HG02973 (cell line): ENCODE data around the gene DENND1A.

Source experiments
- ATAC-seq: cut with Tn5 transposase; IDR thresholded peaks from one replicate; pipeline ENCODE4 v1.9.1; 2021; ENCODE audit warnings: moderate library complexity; ENCODE audit not compliant: unreplicated experiment

The DENND1A gene

GRCh38 chr9:123691765-123692303 is 238.1 kb downstream of the DENND1A start:
- no peak for ATAC-seq

- no peak for ATAC-seq
Observed at GRCh38 chr9:123689701-123690428, 240.1 kb downstream of the DENND1A start.

DNA sequence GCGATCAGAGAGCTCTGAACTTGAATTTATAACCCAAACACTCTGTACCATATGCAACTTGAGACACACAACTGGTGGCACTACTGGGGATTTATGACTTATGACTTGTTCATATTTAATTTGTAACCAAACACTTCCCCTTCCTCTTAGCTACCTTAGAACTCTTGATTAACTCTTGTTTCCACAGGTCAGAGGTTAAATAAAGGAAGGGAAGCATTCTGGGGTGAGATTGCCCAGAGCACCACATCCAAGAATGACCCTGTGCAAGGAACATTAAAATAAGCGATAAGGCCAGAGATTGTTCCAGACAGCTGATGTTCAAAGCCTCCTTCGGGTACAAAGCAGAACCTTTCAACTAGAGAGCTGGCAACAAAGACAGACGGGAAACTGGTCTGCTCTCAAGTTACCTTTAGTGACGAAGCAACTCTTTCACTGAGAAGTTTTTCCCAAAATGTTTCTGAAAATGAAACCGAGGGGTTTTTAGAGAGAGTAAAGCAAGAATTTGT is 242.6 kb downstream of the DENND1A start:
- ATAC-seq = no peak

GRCh38 chr9:123686829-123687192 is 243.1 kb downstream of the DENND1A start:
- no peak for ATAC-seq

GRCh38 chr9:123686131-123686828 is 243.6 kb downstream of the DENND1A start:
- no peak for ATAC-seq

- ATAC-seq = no peak
Observed at GRCh38 chr9:123685489-123686083, 244.3 kb downstream of the DENND1A start.

- ATAC-seq = no peak
Observed at GRCh38 chr9:123684393-123685149, 245.4 kb downstream of the DENND1A start.

- ATAC-seq = no peak
Observed at GRCh38 chr9:123682746-123683145, 247.2 kb downstream of the DENND1A start.

GRCh38 chr9:123680352-123680751 is 249.6 kb downstream of the DENND1A start:
- ATAC-seq = no peak

DNA sequence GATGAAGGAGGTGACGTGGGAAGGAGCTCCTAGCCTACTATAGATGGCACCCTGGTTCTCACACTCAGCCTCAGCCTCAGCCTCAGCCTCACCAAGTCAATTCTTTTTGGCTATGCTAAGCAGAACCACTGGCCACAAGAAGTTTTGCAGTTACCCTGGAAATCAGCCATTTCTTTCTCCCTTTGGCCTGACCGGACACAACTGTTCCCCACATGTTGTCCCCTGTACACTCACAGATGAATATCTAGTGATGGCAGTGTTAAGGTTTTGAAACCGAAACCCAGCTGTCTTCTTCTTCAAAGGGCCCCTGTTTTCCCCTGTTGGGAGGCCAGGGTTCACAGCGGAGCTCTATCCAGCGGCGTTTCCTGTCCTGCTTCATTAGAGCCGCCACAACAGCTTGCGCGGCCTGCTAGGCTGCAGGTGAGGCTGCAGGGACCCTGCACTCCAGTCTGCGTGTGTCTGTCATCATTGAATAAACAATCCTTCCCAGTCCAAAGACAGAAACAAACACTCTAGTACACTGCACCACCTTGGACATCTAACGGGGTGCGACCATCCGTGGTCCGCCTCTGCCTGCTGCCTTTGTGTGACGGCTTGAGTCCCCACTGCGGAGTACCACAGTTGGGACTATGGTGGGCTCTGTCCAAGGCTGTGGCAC is 250.5 kb downstream of the DENND1A start:
- peak; percentile 95 for ATAC-seq

- ATAC-seq = no peak
Observed at GRCh38 chr9:123678878-123679329, 251.0 kb downstream of the DENND1A start.

- no peak for ATAC-seq
Observed at GRCh38 chr9:123678038-123678877, 251.7 kb downstream of the DENND1A start.

DNA sequence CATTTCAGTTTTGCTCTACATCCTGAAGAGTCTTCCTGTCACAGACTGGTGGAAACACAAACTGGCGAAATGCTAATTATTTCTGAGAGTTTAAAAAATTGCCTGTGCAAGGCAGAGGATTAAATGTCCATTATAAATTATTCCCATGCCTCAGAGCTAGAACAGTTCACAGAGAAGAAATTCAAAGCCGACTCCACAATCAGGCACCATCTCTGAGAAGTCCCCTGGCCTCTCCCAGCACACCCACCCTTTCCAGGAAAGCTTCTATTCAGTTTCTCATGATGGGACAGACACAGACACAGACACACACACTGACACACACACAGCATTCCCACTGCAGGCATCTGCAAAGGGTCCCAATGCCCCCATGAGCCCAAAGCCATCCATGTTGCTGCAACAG is 253.1 kb downstream of the DENND1A start:
- ATAC-seq = no peak

DNA sequence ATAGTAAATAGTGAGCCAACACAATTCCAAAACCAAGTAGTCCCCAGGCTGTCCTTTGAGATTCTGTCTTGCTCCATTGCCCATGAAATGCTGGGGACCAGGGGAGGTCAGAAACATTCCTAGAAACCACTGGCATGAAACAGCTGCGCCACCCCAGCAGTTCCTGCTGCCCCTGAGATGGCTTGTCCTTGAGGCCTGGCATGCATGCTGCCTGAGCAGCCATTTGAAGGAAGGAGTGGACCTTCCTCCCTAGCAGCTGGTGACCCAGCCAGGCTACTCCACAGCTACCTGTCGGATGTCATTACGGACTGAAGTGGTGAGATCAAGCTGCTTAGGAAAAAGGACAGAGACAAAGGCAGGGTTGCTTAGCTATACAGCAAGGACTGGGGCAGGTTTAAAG is 260.6 kb downstream of the DENND1A start:
- ATAC-seq = no peak

- no peak for ATAC-seq
Observed at GRCh38 chr9:123663529-123663928, 266.4 kb downstream of the DENND1A start.

GRCh38 chr9:123662057-123662776 is 267.7 kb downstream of the DENND1A start:
- no peak for ATAC-seq

GRCh38 chr9:123660691-123661466 is 269.0 kb downstream of the DENND1A start:
- no peak for ATAC-seq

DNA sequence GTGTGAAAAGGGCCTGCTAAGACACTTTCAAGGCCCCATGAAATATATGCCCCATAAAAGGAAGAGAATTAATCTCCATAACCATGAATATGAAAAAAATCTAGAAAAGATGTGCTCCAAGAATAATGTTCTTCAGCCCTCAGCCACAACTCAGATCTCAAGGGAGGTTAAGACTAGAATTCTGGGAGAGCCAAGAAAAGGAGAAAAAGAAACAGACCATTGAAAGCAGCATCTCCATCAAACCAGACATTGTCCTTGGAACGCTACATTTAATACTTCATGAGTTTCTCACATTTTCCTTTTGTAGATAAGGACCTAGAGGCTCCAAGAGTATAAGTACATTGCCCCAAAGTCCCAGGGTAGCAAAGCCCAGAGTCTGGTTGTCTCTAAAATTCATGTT is 270.6 kb downstream of the DENND1A start:
- no peak for ATAC-seq
